HCT116 (cell line): Measurements from ENCODE around the gene FTO.

Experiments used
- CEBPB ChIP-seq: IDR thresholded peaks from 2 replicates; pipeline ENCODE4 v1.6.1; 2012; ENCODE audit warnings: low read depth
- CTCF ChIP-seq, 3 experiments: fragments of 200-600 bp in 1 of 3; sonication (generic) in 1 of 3; IDR thresholded peaks in 2 of 3; conservative IDR thresholded peaks in 1 of 3; 2 replicates each; pipeline ENCODE4 v1.5.1; 2012 to 2017; ENCODE audit warnings: low read depth in 2 of 3, low read length in 2 of 3, antibody characterized with exemption in 1 of 3, borderline replicate concordance in 1 of 3, control low read depth in 1 of 3, mild to moderate bottlenecking in 1 of 3, mixed read lengths in 1 of 3, mixed run types in 1 of 3, moderate library complexity in 1 of 3; ENCODE audit not compliant: insufficient read depth in 1 of 3
- ELF1 ChIP-seq: IDR thresholded peaks from 2 replicates; pipeline ENCODE4 v1.6.1; 2012; ENCODE audit warnings: low read depth, borderline replicate concordance
- EZH2 ChIP-seq: fragments of 200-600 bp; sonication (generic); IDR thresholded peaks from 2 replicates; pipeline ENCODE4 v1.6.1; 2017; ENCODE audit warnings: antibody characterized with exemption, mixed run types
- EZH2phosphoT487 ChIP-seq: fragments of 200-600 bp; IDR thresholded peaks from 2 replicates; pipeline ENCODE4 v1.6.1; 2018; ENCODE audit warnings: antibody characterized with exemption, borderline replicate concordance
- FOSL1 ChIP-seq: IDR thresholded peaks from 2 replicates; pipeline ENCODE4 v1.6.1; 2012; ENCODE audit warnings: low read depth
- POLR2A ChIP-seq: IDR thresholded peaks from 2 replicates; pipeline ENCODE4 v1.7.0; 2011; ENCODE audit warnings: borderline replicate concordance; ENCODE audit not compliant: insufficient read depth, insufficient read length; ENCODE audit errors: extremely low read depth
- YY1 ChIP-seq: IDR thresholded peaks from 2 replicates; pipeline ENCODE4 v1.6.1; 2011; ENCODE audit warnings: low read length, low read depth, moderate library complexity, mild to moderate bottlenecking; ENCODE audit not compliant: insufficient replicate concordance; ENCODE audit errors: extremely low read depth
- ZBTB33 ChIP-seq: IDR thresholded peaks from 2 replicates; pipeline ENCODE4 v1.6.1; 2011; ENCODE audit warnings: mild to moderate bottlenecking, low read length, moderate library complexity; ENCODE audit not compliant: insufficient replicate concordance; ENCODE audit errors: extremely low read depth

- TF ChIP-seq YY1: no peak
- TF ChIP-seq CTCF (IDR thresholded peaks at IDR 0.05 in 2 of 3, conservative IDR thresholded peaks at IDR 0.05 in 1 of 3; ENCODE audit: borderline replicate concordance in 1 of 3, insufficient read depth in 1 of 3, low read depth in 2 of 3, low read length in 2 of 3): no peak
- no peak for TF ChIP-seq POLR2A
- no peak for TF ChIP-seq EZH2
- TF ChIP-seq FOSL1: no peak
- no peak for TF ChIP-seq ZBTB33
- TF ChIP-seq EZH2phosphoT487: no peak
- no peak for TF ChIP-seq CEBPB
- no peak for TF ChIP-seq ELF1
Measured at GRCh38 chr16:53953336-53953735, 249.4 kb downstream of the FTO start.
